Upper lobe of left lung (tissue), 4 donors: ENCODE results near the gene ZZZ3.

ENCODE experiments used
- POLR2A ChIP-seq, 4 donors: fragments of 450-650 bp; IDR thresholded peaks; one replicate each; pipeline ENCODE4 v1.5.1; 2016 to 2017; ENCODE audit warnings: antibody characterized with exemption in 4 of 4, mild to moderate bottlenecking in 2 of 4
- POLR2AphosphoS5 ChIP-seq, 2 donors: sonication (generic); formaldehyde crosslinking; IDR thresholded peaks; one replicate each; pipeline ENCODE4 v1.5.1; 2017; ENCODE audit warnings: antibody characterized with exemption in 2 of 2
- TF ChIP-seq, protein P1 (sequence below), 6 experiments: fragments of 450-650 bp in 4 of 6; fragments of 200-600 bp in 2 of 6; sonication (generic) in 2 of 6; IDR thresholded peaks; one replicate each; pipeline ENCODE4 v1.5.1; 2016 to 2019; ENCODE audit warnings: antibody characterized with exemption in 6 of 6

GRCh38 chr1:77636864-77637263 is 45.6 kb downstream of the ZZZ3 start:
- TF ChIP-seq, protein P1, sequence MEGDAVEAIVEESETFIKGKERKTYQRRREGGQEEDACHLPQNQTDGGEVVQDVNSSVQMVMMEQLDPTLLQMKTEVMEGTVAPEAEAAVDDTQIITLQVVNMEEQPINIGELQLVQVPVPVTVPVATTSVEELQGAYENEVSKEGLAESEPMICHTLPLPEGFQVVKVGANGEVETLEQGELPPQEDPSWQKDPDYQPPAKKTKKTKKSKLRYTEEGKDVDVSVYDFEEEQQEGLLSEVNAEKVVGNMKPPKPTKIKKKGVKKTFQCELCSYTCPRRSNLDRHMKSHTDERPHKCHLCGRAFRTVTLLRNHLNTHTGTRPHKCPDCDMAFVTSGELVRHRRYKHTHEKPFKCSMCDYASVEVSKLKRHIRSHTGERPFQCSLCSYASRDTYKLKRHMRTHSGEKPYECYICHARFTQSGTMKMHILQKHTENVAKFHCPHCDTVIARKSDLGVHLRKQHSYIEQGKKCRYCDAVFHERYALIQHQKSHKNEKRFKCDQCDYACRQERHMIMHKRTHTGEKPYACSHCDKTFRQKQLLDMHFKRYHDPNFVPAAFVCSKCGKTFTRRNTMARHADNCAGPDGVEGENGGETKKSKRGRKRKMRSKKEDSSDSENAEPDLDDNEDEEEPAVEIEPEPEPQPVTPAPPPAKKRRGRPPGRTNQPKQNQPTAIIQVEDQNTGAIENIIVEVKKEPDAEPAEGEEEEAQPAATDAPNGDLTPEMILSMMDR (IDR thresholded peaks at IDR 0.05) = no peak
- TF ChIP-seq POLR2AphosphoS5 (IDR thresholded peaks at IDR 0.05) (no peak), POLR2A (IDR thresholded peaks at IDR 0.05) (no peak)
